HG02623 (cell line): ENCODE measurements around the gene TLE4.
"Not testable (repeated sequence)": the region's sequence is repeated elsewhere in the genome, so short reads cannot be mapped to it uniquely, and the experiment has no call there.

Source experiments
- ATAC-seq: cut with Tn5 transposase; IDR thresholded peaks from one replicate; pipeline ENCODE4 v1.9.1; 2021; ENCODE audit warnings: moderate library complexity; ENCODE audit not compliant: unreplicated experiment

Gene TLE4

DNA sequence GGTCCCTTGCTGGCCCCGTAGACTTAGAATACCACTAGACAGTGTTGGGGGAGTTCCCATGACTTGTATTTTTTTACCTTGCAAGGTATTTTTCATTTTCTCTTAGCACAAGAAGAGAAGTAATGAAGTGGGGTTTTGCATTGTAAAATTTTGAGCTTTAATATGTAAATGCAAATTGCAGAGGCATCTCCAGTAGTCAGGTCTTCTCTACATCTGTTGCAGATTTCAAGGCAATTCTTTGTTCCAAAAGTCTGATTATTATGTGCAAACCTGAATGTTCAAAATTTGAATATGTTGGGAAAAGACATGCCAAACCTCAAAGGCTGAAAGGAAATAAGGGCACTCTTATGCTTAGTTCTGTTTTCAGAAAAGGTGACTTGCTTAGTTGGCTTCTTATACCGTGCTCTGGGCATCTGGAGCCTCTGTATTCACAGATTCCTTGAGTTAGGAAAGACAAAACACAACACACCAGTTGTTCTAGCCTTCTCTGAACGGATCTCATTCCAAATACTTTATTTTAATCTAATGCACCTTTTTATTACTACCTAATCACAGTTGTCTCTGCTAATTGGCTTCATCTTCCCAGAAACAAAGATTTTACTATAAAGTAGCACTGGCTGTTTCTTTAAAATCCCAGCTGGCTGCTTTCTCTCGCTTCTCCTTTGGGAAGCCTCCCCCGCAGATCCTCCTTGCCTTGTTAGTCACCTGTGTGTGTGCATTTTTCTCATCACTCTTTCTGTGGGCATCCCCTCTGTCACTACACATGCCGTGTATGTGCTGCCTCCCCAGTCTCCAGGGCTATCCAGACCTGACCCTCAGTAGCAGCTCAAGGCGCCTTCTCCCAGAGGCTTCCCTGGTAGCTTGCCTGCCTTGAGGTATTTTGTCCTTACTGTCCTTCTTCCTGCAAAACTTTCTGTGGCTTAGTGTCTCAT is 138.2 kb downstream of the TLE4 start:
- no peak for ATAC-seq

DNA sequence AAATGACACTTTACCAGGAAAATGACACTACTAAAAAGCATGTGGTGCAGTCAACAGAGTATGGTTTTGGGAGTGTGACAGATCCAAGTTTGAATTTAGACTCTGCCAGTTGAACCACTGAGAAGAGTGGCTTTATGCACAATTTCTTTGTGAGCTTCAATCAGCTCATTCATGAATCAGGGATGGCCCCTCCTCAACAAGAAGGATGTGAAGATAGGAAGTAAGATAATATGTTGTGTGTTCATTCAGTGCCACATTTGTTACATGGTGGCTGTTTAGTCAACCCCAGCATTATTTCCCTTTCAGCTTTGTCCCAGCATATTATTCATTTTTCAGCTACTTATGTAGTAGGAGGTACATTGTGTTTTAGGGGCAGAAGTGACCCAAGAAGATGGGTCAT is 140.1 kb downstream of the TLE4 start:
- ATAC-seq, result no peak

DNA sequence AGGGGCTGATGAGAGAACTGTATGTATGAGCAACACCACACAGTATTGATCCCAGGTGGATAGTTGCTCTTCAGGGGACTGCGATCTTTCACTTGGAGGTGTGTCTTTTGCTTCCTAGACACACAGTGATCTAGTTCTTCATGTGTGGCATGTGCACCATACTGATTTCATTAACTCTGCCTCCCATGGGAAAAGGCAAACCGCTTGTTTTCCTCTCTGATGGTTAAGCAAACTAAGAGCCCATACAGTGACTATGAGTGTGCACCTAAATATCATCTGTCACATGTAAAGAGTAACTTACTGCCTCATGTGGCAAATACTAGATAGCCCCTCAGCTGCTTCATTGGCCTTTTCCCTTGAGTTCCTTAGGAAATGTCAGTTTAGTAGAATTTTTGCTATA is 147.3 kb downstream of the TLE4 start:
- ATAC-seq, result no peak

DNA sequence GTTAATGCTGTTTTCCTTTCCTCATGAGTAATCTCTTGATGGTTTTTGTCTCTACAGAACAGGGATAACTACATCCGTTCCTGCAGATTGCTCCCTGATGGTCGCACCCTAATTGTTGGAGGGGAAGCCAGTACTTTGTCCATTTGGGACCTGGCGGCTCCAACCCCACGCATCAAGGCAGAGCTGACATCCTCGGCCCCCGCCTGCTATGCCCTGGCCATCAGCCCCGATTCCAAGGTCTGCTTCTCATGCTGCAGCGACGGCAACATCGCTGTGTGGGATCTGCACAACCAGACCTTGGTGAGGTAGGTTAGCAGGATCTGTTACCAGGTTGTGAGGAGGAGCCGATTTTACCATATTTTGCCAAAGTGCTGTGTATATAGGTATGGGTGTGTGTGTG is 148.2 kb downstream of the TLE4 start:
- ATAC-seq, result no peak

DNA sequence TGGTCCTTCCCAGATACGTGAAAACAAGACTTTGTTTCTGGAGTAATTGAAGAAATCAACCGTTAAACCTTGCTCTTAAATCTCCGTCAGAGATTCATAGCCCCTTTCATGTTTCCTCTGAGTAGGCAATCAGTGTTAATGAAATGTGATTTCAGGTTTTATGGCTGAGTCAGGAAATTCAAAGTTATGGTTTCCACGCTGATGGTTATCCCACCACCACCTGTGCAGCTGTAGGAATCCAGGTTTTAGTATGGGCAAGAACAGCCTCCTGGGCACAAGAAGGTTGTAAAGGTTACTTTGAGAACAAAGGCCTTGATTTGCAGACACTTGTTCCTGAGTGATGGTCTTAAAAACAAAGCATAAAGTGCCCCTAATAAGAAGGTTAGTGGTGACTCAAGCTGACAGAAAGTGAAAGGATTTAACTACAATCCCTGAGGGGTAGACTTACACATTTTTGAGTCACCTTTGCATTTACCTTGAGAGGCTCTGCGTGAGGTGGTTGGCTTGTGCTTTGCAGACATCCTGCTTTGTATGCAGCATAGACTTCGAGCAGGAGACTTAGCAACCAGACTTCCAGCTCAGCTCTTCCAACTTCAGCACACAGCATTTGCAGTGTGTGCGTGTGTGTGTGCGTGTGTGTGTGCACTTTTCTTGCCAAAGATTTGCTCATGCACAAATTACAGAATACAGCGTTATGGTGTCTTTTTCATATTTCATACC is 159.6 kb downstream of the TLE4 start:
- ATAC-seq, result peak; percentile 78

DNA sequence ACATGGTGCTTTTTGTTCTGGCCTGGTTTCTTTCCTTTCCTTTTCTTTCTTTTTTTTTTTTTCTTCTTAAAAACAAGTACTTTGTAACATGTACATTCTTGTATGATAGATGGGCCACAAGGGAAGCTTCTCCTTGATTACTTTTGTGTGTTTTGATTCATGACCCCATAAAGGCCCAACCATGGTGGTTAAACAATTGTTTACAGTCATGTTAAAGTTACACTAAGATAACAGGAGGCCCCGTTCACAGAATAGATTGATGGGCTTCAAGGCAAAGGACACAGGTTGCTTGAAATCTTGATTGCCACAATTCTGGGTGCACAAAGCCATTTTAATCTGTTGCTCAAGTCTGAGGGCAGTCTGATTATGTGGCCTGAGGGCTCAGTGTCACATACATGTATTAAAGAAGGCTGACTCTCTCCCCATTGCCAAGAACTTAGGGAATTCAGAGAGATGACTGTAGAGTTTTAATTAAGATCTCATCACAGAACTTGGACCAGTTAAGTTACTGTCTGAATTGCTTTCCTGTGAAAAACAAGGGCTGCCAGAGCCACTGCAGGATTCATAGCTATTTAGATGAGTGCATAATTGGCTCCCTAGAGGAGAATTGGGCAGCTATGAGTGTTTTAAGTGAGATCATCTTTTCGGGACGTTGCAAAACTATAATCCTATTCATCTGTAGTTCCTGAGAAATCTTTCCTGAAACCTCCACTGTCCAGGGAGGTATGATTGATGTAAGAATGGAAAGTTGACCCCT is 163.4 kb downstream of the TLE4 start:
- no peak for ATAC-seq

DNA sequence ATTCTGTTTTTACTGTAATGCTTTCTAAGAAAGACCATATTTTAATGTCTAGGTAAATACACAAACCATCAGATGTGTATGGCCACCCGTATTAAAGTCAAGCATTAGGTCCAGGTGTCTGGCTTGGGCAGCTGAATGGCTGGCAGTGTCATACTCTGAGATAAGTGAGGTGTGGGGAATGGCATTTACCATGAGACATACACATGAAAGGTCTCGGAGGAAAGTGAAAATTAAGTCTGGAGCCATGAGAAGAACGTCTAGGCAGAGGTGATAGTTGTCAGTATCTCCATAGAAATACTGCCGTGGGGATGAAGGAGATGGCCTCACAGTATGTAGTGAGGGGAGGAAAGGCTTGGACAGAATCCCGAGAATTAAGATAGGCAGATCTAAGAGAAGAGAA is 164.3 kb downstream of the TLE4 start:
- no peak for ATAC-seq

DNA sequence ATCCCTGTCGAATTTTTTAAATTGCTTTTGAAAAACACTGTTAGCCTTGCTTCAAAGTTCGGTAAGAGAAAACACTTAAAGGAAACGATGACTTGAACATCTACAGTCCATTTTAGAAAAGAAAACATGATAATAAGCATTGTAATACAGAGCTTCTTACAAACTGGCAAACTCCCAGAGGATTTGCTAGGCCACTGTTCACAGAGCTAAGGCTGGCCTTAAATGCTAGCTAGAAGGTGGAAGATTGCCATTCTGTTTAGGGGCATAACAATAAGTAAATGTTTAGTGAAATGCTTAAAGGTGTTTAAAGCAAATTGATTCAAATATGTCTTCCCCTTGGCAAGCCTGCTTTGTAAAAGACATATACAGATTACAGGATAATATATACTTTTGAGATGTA is 169.6 kb downstream of the TLE4 start:
- ATAC-seq, result no peak

DNA sequence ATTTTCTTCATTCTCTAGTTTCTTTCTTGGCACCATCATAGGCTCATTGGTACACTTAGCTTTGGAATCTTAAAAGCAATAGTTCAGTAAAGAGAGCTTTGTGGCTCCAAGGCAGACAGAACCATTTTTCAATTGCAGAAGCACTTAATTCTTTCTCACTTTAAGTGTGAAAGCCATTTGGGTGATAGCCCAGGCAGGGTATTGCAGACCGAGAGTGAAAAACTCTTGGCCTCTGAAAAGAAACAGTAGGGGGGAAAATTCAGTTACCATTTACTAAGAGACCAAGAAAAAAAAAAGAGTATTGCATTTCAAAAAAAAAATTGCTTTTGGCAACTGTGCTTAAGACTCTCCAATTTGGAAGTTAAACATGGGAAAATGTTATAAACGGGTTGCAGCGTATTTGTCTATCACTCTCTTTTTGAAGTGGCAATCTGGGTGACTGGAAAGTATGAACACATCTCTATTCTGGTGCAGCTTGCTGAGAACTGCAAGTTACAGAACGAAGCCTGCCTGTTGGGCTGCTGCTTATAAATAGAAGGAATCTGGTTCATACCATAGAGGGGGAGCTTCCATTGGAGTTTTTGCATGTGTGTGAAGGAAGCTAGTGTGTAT is 170.5 kb downstream of the TLE4 start:
- no peak for ATAC-seq

DNA sequence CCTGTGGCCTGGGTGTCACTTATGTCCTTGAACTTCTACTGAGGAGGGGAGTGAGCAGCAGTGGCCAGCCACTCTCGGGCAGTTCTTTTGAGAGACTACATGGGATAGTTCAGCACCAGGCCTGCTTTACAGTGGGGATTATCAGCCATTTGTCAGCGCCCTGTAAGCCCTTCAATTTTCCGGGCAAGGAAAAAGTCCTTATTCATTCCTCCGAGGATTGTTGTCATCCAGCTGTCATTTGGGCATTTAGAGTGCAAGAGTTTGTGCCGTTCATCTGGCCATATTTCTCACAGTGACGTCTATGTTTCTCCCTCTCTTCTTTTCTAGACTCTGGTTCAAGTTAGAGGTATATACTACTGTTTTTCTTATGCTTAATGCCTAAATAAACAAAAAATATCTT is 172.8 kb downstream of the TLE4 start:
- no peak for ATAC-seq

DNA sequence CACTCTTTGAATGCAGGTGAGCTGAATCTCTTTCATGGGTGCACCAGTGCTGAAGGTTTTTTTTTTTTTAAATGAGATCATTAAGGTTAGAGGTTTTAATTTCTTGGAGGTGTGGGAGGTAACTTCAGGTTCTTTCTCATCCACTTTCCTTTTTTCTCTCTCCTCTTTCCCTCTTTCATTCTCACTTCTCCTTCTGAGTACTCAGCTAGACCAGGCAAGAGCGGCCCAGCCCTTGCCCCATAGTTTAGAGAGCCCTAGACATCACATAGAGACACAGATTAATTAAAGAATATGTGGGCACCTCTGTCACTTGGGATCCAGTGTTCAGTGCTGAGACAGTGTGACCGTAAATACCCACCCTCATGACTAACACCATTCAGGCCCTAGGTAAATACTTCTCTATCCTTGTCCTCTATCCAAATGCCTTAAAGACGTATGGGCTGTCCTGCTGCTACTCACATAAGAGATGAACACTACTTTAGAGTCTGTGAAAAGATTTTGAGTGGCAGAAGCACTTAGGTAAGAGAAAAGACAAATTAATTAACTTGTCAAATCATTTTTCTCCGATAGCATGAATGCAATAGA is 174.1 kb downstream of the TLE4 start:
- ATAC-seq, result no peak

DNA sequence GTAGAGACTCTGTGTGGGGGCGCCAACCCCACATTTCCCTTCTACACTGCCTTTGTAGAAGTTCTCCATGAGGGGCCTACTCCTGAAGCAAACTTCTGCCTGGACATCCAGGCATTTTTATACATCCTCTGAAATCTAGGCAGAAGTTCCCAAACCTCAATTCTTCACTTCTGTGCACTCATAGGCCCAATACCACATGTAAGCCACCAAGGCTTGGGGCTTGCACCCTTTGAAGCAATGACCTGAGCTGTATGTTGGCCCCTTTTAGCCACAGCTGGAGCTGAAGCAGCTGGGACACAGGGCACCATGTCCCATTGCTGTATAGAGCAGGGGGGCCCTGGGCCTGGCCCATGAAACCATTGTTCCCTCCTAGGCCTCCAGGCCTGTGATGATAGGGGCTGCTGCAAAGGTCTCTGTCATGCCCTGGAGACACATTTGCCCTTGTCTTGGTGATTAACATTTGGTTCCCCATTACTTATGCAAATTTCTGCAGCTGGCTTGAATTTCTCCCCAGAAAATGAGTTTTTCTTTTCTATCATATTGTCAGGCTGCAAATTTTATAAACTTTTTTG is 180.2 kb downstream of the TLE4 start:
- ATAC-seq, result not testable (repeated sequence)

DNA sequence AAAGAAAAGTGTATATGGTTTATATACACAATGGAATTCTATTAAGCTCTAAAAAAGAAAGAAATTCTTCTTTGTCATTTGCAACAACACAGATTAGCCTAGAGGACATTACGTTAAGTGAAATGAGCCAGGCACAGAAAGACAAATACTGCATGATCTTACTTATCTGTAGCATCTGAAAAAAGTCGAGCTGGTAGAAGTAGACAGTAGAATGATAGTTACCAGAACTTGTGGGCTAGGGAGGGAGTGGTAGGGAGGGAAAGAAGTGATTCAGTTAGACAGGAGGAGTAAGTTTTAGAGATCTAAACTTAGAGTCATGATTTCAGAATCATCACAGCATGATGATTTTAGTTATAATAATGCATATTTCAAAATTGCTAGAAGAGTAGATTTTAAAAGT is 184.6 kb downstream of the TLE4 start:
- no peak for ATAC-seq

DNA sequence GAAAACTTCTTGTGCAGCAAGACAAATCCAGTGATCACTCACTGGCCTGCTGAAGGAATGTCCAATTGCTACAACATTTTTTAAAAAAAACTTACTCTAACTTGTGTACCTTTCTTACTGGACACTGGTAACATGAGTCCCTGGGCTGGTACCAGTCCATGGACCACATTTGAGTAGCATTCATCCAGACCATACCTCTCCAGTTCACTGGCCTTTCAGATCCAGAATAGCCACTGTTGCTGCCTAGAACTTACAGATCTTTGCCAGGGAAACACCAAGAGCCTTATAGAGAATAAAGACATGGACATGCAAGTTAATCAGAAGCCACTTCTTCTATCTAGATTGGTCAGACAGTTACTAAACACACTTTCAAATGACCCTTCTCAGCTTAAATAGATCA is 185.3 kb downstream of the TLE4 start:
- no peak for ATAC-seq

DNA sequence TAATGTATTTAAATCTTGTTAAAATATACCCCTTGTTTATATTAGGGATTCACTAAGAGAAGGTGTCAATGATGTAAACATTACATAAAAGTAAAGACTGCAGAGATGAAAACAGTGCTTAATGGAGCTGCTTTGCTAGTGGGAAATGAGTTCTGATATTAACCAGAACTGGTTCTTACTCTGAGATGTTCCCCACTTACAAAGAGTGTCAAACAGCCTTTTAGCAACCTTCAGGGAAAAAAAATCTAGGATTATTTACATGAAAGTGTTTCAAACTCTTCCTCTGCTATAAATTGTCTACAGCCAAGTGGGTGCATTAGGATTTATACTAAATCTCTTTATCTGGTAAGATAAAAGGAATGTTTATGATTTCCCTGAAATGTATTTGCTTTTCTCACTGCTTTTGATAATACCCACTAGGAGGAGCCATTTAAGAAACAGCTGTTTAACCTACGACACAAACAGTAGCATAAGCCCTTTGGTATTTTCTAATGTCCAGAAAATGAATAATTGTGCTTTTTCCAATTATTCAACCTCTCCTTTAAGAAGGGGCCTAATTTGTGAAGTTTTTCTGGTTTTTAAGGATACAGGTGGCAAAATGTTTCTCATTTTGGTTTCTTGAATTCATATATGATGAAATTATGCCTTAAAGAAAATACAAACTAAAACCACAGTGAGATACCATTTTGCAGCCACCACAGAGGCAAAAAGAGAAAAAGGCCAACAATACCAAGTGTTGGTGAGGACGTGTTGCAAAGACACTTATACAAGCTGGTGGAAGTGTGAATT is 186.3 kb downstream of the TLE4 start:
- ATAC-seq, result no peak

DNA sequence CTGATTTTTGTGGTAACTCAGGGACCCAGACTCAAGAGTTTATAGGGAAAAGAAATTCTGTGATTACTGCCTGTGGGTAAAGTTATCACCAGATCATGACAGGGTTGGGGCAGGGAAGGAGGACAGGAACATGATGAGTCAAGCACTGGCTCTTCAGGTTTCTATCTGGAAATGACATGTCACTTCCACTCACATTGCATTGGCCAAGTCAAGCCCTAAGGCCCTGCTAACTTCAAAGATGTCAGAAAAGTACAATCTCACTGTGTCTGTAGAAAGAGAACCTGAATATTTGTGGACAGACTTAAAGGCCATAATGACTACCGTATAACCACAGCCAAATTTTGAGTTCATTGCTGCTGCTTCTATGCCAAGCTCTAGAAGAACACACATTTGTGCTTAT is 187.7 kb downstream of the TLE4 start:
- no peak for ATAC-seq

DNA sequence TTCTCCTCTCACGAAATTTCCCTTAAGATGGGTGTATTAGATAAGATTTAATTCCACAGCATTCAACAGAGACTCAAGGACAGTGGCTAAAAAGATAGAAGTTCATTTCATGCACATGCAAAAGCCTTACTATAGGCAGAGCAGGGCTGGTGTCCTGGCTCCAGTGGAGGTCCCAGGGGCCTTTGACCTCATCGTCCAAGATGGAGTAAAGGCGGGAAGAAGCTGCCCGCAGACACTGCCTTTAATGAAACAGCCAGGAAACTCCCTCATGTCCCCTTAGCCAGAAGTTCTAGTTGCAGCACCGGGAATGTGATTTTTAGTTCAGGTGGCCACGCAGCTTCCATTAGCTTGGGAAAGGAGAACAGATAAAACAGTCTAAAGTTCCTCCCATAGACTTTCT is 190.3 kb downstream of the TLE4 start:
- ATAC-seq, result no peak

DNA sequence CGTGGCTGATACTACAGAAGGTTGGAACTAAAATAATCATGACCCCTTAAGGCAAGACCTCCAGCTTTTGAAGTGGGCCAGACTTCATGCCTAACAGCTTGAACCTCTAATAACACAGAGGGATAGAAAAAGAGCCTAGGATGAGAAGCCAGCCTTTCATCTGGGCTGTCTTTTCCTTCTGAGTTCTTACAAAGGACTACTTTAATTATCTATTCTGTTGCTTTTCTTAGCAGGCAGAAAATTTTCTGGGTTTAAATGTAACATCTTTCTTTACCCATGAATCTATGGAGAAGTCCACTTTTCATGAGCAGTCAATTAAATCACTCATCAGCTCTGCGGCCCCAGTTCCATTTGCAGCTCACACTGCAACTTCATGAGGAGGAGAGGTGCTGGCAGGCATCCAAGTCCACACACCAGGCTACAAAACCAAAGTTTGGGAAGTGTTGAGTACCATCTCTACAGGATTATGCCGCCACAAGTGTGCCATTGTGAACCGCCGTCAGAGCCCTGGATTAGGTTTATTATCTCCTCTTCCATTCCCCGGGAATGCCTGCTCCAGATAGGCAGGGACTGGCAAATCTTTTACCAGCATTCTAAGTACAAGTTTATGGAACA is 192.0 kb downstream of the TLE4 start:
- no peak for ATAC-seq

DNA sequence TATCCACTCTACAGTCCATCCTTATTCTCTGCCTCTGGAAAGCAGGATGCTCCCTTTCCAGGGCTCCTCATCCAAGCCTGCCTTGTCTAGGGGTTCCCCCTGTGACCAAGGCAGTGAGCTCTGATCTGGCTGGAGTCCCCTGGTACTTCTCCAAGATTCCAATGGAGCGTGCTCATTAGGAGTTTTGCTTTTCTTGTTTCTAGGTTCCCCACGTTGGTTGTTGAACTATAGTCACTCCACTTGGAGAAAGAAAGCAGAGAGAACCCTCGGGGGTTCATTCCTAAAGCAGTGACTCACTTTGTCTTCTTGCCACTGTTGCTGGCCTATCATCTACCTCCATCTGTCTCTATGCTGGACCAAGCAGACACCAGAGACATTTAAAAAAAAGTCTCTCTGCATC is 192.6 kb downstream of the TLE4 start:
- no peak for ATAC-seq
